Smooth muscle cell (in vitro differentiated cells): ENCODE measurements around the gene FYB1. TPM values are rescaled to one million over a fixed set of nuclear protein-coding genes. Genes with fewer than 3 reads are reported as not detected.

Experiments used
- DNase-seq: peaks from one replicate; lab custom pipeline; 2025; ENCODE audit not compliant: unreplicated experiment; lab: John Stamatoyannopoulos, UW
- H2AFZ ChIP-seq: fragments of 200-600 bp; sonication (generic); 2 replicates; pipeline ENCODE4 v1.6.0; 2016; ENCODE audit warnings: antibody characterized with exemption, low read depth, mild to moderate bottlenecking
- H3F3A ChIP-seq: fragments of 200-600 bp; sonication (generic); 2 replicates; pipeline ENCODE4 v1.6.0; 2017; ENCODE audit warnings: antibody characterized with exemption, low read depth
- H3K27ac ChIP-seq: fragments of 200-600 bp; sonication (generic); 2 replicates; pipeline ENCODE4 v1.5.1; 2016; ENCODE audit warnings: low read depth, mild to moderate bottlenecking
- H3K27me3 ChIP-seq: fragments of 200-600 bp; sonication (generic); 2 replicates; pipeline ENCODE4 v1.6.1; 2016; ENCODE audit warnings: low read depth, mild to moderate bottlenecking
- H3K36me3 ChIP-seq: fragments of 200-600 bp; sonication (generic); 2 replicates; pipeline ENCODE4 v1.5.1; 2016; ENCODE audit warnings: low read depth
- H3K4me1 ChIP-seq: fragments of 200-600 bp; sonication (generic); 2 replicates; pipeline ENCODE4 v1.5.1; 2016; ENCODE audit warnings: low read depth
- H3K4me2 ChIP-seq: fragments of 200-600 bp; sonication (generic); 2 replicates; pipeline ENCODE4 v1.6.0; 2016; ENCODE audit warnings: mild to moderate bottlenecking
- H3K4me3 ChIP-seq: fragments of 200-600 bp; sonication (generic); 2 replicates; pipeline ENCODE4 v1.5.1; 2016; ENCODE audit warnings: mild to moderate bottlenecking
- H3K79me2 ChIP-seq: fragments of 200-600 bp; sonication (generic); 2 replicates; pipeline ENCODE4 v1.6.0; 2016; ENCODE audit warnings: low read depth, mild to moderate bottlenecking
- H3K9ac ChIP-seq: fragments of 200-600 bp; sonication (generic); 2 replicates; pipeline ENCODE4 v1.6.0; 2016; ENCODE audit warnings: low read depth
- H3K9me3 ChIP-seq: fragments of 200-600 bp; sonication (generic); replicated peaks from 2 replicates; pipeline ENCODE4 v1.5.1; 2016; ENCODE audit warnings: low read depth
- H4K20me1 ChIP-seq: fragments of 200-600 bp; sonication (generic); 2 replicates; pipeline ENCODE4 v1.6.0; 2016; ENCODE audit warnings: low read depth
- CTCF ChIP-seq: fragments of 200-600 bp; sonication (generic); IDR thresholded peaks from 2 replicates; pipeline ENCODE4 v1.5.1; 2017; ENCODE audit warnings: borderline replicate concordance, mild to moderate bottlenecking, antibody characterized with exemption; ENCODE audit not compliant: insufficient read depth, poor library complexity, severe bottlenecking
- WGBS: methylation state at CpG from one replicate; pipeline ENCODE4 v1.1.7; 2016; ENCODE audit warnings: low lambda C conversion rate; 5-methylcytosine and 5-hydroxymethylcytosine counted together
- polyA plus RNA-seq: library from polyadenylated mRNA; unstranded; fragments of >200 nt; fragmentation: Nextera tagmentation; extraction: Ambion mirVana; gene quantifications from 2 replicates; pipeline ENCODE4 v1.2.1, GENCODE V29; 2016
- total RNA-seq: library from RNA; depleted of rRNA; stranded (reverse); fragments of >200 nt; gene quantifications from 2 replicates; pipeline ENCODE4 v1.2.3, GENCODE V29; 2014

Gene FYB1
- total and polyA plus RNA-seq, 2 experiments from 2014 or later: 0.06 to 0.22 TPM

- H3K36me3 ChIP-seq: no peaks in the 10 kb centered on the region
- H3K27me3 ChIP-seq: no peaks in the 10 kb centered on the region
- no peaks in the 10 kb centered on the region for H3F3A ChIP-seq
- 78% methylated on average over 2 of the region's 2 CpGs for WGBS
- no peak overlapping the region for H2AFZ ChIP-seq
- H3K9ac ChIP-seq: no peak overlapping the region
- H3K9me3 ChIP-seq: no peaks in the 10 kb centered on the region
- H3K79me2 ChIP-seq: no peaks in the 10 kb centered on the region
- no peak overlapping the region for H3K27ac ChIP-seq
- no peak overlapping the region for H3K4me2 ChIP-seq
- no peaks in the 10 kb centered on the region for H4K20me1 ChIP-seq
- no peaks in the 10 kb centered on the region for H3K4me1 ChIP-seq
- no peak overlapping the region for H3K4me3 ChIP-seq
- no peak for DNase-seq
- no peak for TF ChIP-seq CTCF
Measured at GRCh38 chr5:39117401-39117800, 102.0 kb downstream of the FYB1 start.

GRCh38 chr5:39116344-39117170 lies 102.8 kb downstream of the FYB1 start:
- no peak overlapping the region for H2AFZ ChIP-seq
- TF ChIP-seq CTCF: no peak
- no peaks in the 10 kb centered on the region for H3K9me3 ChIP-seq
- no peaks in the 10 kb centered on the region for H3K36me3 ChIP-seq
- H3K27me3 ChIP-seq: no peaks in the 10 kb centered on the region
- H3K79me2 ChIP-seq: no peaks in the 10 kb centered on the region
- H4K20me1 ChIP-seq: no peaks in the 10 kb centered on the region
- no peak overlapping the region for H3K27ac ChIP-seq
- H3K4me3 ChIP-seq: no peak overlapping the region
- no peak overlapping the region for H3K4me2 ChIP-seq
- no peak overlapping the region for H3K9ac ChIP-seq
- no peak for DNase-seq
- no peaks in the 10 kb centered on the region for H3F3A ChIP-seq
- no peaks in the 10 kb centered on the region for H3K4me1 ChIP-seq
- 91% methylated on average over 3 of the region's 3 CpGs for WGBS

GRCh38 chr5:39115644-39116343 lies 103.6 kb downstream of the FYB1 start:
- WGBS: 92% methylated on average over 5 of the region's 5 CpGs
- Histone ChIP-seq H3F3A (no peaks in the 10 kb centered on the region), H3K9ac (no peak overlapping the region), H3K79me2 (no peaks in the 10 kb centered on the region), H3K27ac (no peak overlapping the region), H3K4me1 (no peaks in the 10 kb centered on the region), H3K4me3 (no peak overlapping the region), H3K9me3 (no peaks in the 10 kb centered on the region), H3K27me3 (peaks cover 2% of the 10 kb centered on the region), H4K20me1 (no peaks in the 10 kb centered on the region), H3K4me2 (no peak overlapping the region), H2AFZ (no peak overlapping the region), H3K36me3 (no peaks in the 10 kb centered on the region)
- DNase-seq: no peak
- TF ChIP-seq CTCF: no peak
